HepG2 (cell line): ENCODE data around the gene NCOA5. TPM values are rescaled to one million over a fixed set of nuclear protein-coding genes. Genes with fewer than 3 reads are reported as not detected.

Experiments used
- ATAC-seq: fragments of 200-7000 bp; cut with Tn5 transposase; 3 replicates; pipeline ENCODE4 v1.9.1; 2020; ENCODE audit warnings: mild to moderate bottlenecking, moderate library complexity
- BruUV-seq: library from RNA; stranded (reverse); fragments of 400-500 nt; replicated peaks from 2 replicates; lab custom pipeline; 2021; lab: Mats Ljungman, UMichigan
- CTCF ChIA-PET: fragments of 300-600 bp; formaldehyde crosslinking; extraction: SDS; loops from one replicate; lab custom pipeline; 2021; ENCODE audit warnings: low total read pairs, inconsistent platforms, low intra/inter-chr PET ratio; lab: Yijun Ruan, JAX
- POLR2A ChIA-PET: fragments of 350-600 bp; sonication (Branson Sonifier 250); formaldehyde crosslinking; loops from one replicate; lab custom pipeline; 2020; ENCODE audit warnings: antibody characterized with exemption, inconsistent platforms; lab: Yijun Ruan, JAX
- DNase-seq: peaks from one replicate; pipeline ENCODE4 v3.0.0-alpha.2; 2015; ENCODE audit warnings: low spot score
- FAIRE-seq: peaks from 3 replicates; lab custom pipeline; 2011; peaks lifted over from hg19 to GRCh38; lab: Jason Lieb, UNC
- H2AFZ ChIP-seq: one replicate; pipeline ENCODE4 v1.6.1; 2011; ENCODE audit warnings: low read length, inconsistent platforms
- H3K27ac ChIP-seq: fragments of 300-600 bp; 3 replicates; pipeline ENCODE4 v1.8.0; 2011; ENCODE audit warnings: mixed run types, mild to moderate bottlenecking, mixed read lengths, low read length, inconsistent platforms; ENCODE audit not compliant: insufficient read depth; ENCODE audit errors: extremely low read length
- H3K27me3 ChIP-seq, 2 experiments: fragments of 200-600 bp in 1 of 2; 2 replicates in 1 of 2; 3 replicates in 1 of 2; pipeline versions ENCODE4 v1.6.0 to v1.8.0; 2011; ENCODE audit warnings: low read length in 2 of 2, mild to moderate bottlenecking in 2 of 2, moderate library complexity in 2 of 2, inconsistent platforms in 1 of 2; ENCODE audit not compliant: insufficient read depth in 2 of 2, control insufficient read depth in 1 of 2
- H3K36me3 ChIP-seq, 2 experiments: fragments of 200-600 bp in 1 of 2; replicated peaks in 1 of 2; 2 replicates in 1 of 2; 3 replicates in 1 of 2; pipeline versions ENCODE4 v1.5.1 to v1.8.0; 2011; ENCODE audit warnings: low read length in 2 of 2, inconsistent platforms in 1 of 2; ENCODE audit not compliant: insufficient read depth in 2 of 2, control insufficient read depth in 1 of 2
- H3K4me1 ChIP-seq: 2 replicates; pipeline ENCODE4 v1.5.1; 2012; ENCODE audit warnings: low read length, inconsistent platforms; ENCODE audit not compliant: insufficient read depth
- H3K4me2 ChIP-seq: 2 replicates; pipeline ENCODE4 v1.6.0; 2011; ENCODE audit warnings: low read depth, low read length, inconsistent platforms
- H3K4me3 ChIP-seq, 3 experiments: fragments of 200-600 bp in 1 of 3; sonication (generic), shearing (Covaris generic) in 1 of 3; replicated peaks in 1 of 3; 2 replicates each; pipeline ENCODE4 v1.5.1; 2011 to 2016; ENCODE audit warnings: low read length in 3 of 3, inconsistent platforms in 2 of 3, low read depth in 2 of 3, mild to moderate bottlenecking in 2 of 3, control low read depth in 1 of 3, mixed read lengths in 1 of 3; ENCODE audit not compliant: insufficient read depth in 1 of 3
- H3K79me2 ChIP-seq: one replicate; pipeline ENCODE4 v1.6.1; 2011; ENCODE audit warnings: low read length, inconsistent platforms; ENCODE audit not compliant: insufficient read depth
- H3K9ac ChIP-seq: 2 replicates; pipeline ENCODE4 v1.6.0; 2011; ENCODE audit warnings: mild to moderate bottlenecking, low read depth, low read length, inconsistent platforms; ENCODE audit not compliant: insufficient read depth
- H3K9me3 ChIP-seq: 2 replicates; pipeline ENCODE4 v1.5.1; 2012; ENCODE audit warnings: mild to moderate bottlenecking, low read length
- H4K20me1 ChIP-seq: 2 replicates; pipeline ENCODE4 v1.6.0; 2011; ENCODE audit warnings: inconsistent platforms, mild to moderate bottlenecking, low read length, moderate library complexity; ENCODE audit not compliant: insufficient read depth
- CTCF ChIP-seq: sonication (generic); formaldehyde crosslinking; IDR thresholded peaks from 2 replicates; pipeline ENCODE4 v1.5.0; 2020; ENCODE audit warnings: mild to moderate bottlenecking, missing genetic modification reagents, moderate library complexity
- ELF4 ChIP-seq: sonication (generic); formaldehyde crosslinking; IDR thresholded peaks from 2 replicates; pipeline ENCODE4 v1.5.0; 2020; ENCODE audit warnings: missing genetic modification reagents, mild to moderate bottlenecking, moderate library complexity, borderline replicate concordance
- NR2C2 ChIP-seq: sonication (generic); formaldehyde crosslinking; IDR thresholded peaks from 2 replicates; pipeline ENCODE4 v1.4.0; 2020; ENCODE audit warnings: missing genetic modification reagents, mild to moderate bottlenecking, moderate library complexity, borderline replicate concordance
- RAD21 ChIP-seq: fragments of 450-650 bp; formaldehyde crosslinking; IDR thresholded peaks from 2 replicates; pipeline ENCODE4 v1.5.0; 2020; ENCODE audit warnings: mild to moderate bottlenecking
- STAG1 ChIP-seq: sonication (generic); formaldehyde crosslinking; IDR thresholded peaks from 2 replicates; pipeline ENCODE4 v1.4.0; 2020; ENCODE audit warnings: missing genetic modification reagents
- ZNF10 ChIP-seq: sonication (generic); formaldehyde crosslinking; IDR thresholded peaks from 2 replicates; pipeline ENCODE4 v1.4.0; 2020; ENCODE audit warnings: mild to moderate bottlenecking, low read depth, missing genetic modification reagents, borderline replicate concordance
- ZNF225 ChIP-seq: sonication (generic); formaldehyde crosslinking; IDR thresholded peaks from 2 replicates; pipeline ENCODE4 v1.4.0; 2020; ENCODE audit warnings: mild to moderate bottlenecking, missing genetic modification reagents
- WGBS: methylation state at CpG from one replicate; pipeline ENCODE4 v1.1.6; 2017; ENCODE audit warnings: low lambda C conversion rate; 5-methylcytosine and 5-hydroxymethylcytosine counted together
- in situ Hi-C: cut with HindIII; loops from 2 replicates; pipeline ENCODE4 v1.10.0; 2017; ENCODE audit warnings: low pct_unique_long_range_greater_than_20kb; ENCODE audit not compliant: extremely low pct_ligation_motif_present
- intact Hi-C: fragments of 100-400 bp; cut with micrococcal nuclease; formaldehyde crosslinking; loops from one replicate; pipeline ENCODE4 v1.10.0; 2022; ENCODE audit not compliant: unreplicated experiment
- polyA plus RNA-seq, 8 experiments: library from polyadenylated mRNA; depleted of rRNA in 3 of 8; stranded (reverse) in 7 of 8; unstranded in 1 of 8; fragments of >200 nt; fragmentation: Illumina TruSeq in 4 of 8; extraction: Trizol in 4 of 8; gene quantifications; 2 replicates each; pipeline versions ENCODE4 v1.2.1 to v1.2.3, GENCODE V29; 2011 to 2016; ENCODE audit warnings: low read depth in 4 of 8, missing spikeins in 1 of 8, mixed read lengths in 1 of 8; ENCODE audit not compliant: insufficient read depth in 1 of 8
- total RNA-seq, 5 experiments: library from RNA; depleted of rRNA; stranded (reverse); fragments of >200 nt; fragmentation: Illumina TruSeq; extraction: Trizol; gene quantifications; 2 replicates each; pipeline ENCODE4 v1.2.3, GENCODE V29; 2016; ENCODE audit warnings: low read depth in 1 of 5
- TF ChIP-seq, protein P1 (sequence below): sonication (generic); formaldehyde crosslinking; IDR thresholded peaks from 2 replicates; pipeline ENCODE4 v1.8.0; 2022; ENCODE audit warnings: mild to moderate bottlenecking, missing genetic modification reagents; ENCODE audit not compliant: insufficient replicate concordance
- TF ChIP-seq, protein P2 (sequence below): IDR thresholded peaks from 2 replicates; pipeline ENCODE4 v1.6.1; 2012; ENCODE audit warnings: low read depth, low read length, improper control_type of control experiment

Gene NCOA5
- total and polyA plus RNA-seq, 2 of the 13 experiments (the other 11 are each of a cell fraction or from before 2014, with no cell fraction given): 16.5 to 28.4 TPM

GRCh38 chr20:46087161-46087560 lies 2.6 kb downstream of the NCOA5 start:
- Histone ChIP-seq H3K4me3 (no peak overlapping the region), H3K27me3 (no peaks in the 10 kb centered on the region; a peak in 1 of 5 replicates), H3K36me3 (peaks cover 0 to 1% of the 10 kb centered on the region in 2 experiments; a peak in 2 of 5 replicates), H2AFZ (no peak overlapping the region), H3K4me1 (peaks cover 52% of the 10 kb centered on the region), H3K9me3 (no peaks in the 10 kb centered on the region), H3K9ac (no peak overlapping the region), H3K79me2 (peaks cover 73% of the 10 kb centered on the region), H3K27ac (no peak overlapping the region), H4K20me1 (peaks cover 71% of the 10 kb centered on the region), H3K4me2 (peak overlapping the region; percentile 82; the same call in 1 of the 2 replicates)
- intact Hi-C loops (loop anchor here (2.0 to 5.0 kb wide), 2 partner anchors 72 to 115 kb away; partner anchors contain the start of gene ZNF335), in situ Hi-C loops (loop anchor here (5.0 kb wide), 1 partner anchor 65 kb away; no protein-coding TSS in a partner anchor)
- BruUV-seq: no TSS peak
- TF ChIP-seq ZNF10 (no peak), STAG1 (CRISPR knock-in tag) (peak; percentile 7; the same call in 1 of the 2 replicates), NR2C2 (CRISPR knock-in tag) (no peak), ELF4 (CRISPR knock-in tag) (no peak), ZNF225 (no peak), RAD21 (CRISPR knock-in tag) (peak; percentile 18; the same call in 1 of the 2 replicates), CTCF (CRISPR knock-in tag) (peak; percentile 34)
- TF ChIP-seq, protein P1, sequence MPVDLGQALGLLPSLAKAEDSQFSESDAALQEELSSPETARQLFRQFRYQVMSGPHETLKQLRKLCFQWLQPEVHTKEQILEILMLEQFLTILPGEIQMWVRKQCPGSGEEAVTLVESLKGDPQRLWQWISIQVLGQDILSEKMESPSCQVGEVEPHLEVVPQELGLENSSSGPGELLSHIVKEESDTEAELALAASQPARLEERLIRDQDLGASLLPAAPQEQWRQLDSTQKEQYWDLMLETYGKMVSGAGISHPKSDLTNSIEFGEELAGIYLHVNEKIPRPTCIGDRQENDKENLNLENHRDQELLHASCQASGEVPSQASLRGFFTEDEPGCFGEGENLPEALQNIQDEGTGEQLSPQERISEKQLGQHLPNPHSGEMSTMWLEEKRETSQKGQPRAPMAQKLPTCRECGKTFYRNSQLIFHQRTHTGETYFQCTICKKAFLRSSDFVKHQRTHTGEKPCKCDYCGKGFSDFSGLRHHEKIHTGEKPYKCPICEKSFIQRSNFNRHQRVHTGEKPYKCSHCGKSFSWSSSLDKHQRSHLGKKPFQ (CRISPR knock-in tag): no peak
- TF ChIP-seq, protein P2, sequence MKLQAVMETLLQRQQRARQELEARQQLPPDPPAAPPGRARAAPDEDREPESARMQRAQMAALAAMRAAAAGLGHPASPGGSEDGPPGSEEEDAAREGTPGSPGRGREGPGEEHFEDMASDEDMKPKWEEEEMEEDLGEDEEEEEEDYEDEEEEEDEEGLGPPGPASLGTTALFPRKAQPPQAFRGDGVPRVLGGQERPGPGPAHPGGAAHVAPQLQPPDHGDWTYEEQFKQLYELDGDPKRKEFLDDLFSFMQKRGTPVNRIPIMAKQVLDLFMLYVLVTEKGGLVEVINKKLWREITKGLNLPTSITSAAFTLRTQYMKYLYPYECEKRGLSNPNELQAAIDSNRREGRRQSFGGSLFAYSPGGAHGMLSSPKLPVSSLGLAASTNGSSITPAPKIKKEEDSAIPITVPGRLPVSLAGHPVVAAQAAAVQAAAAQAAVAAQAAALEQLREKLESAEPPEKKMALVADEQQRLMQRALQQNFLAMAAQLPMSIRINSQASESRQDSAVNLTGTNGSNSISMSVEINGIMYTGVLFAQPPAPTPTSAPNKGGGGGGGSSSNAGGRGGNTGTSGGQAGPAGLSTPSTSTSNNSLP: 0 out of 2 replicates have a peak, but pooled peaks have one; percentile 37
- no peak for FAIRE-seq
- ChIA-PET CTCF (interaction anchor here (4.9 kb wide), 1 partner anchor 73 kb away, joined by 27 read pairs; no protein-coding TSS in a partner anchor), POLR2A (no interaction called here)
- no peak for ATAC-seq
- DNase-seq: peak; percentile 21
- WGBS: 87% methylated on average over 8 of the region's 8 CpGs
